Upper lobe of right lung (tissue), 1 donor: ENCODE data around the gene RADIL. TPM values are rescaled to one million over a fixed set of nuclear protein-coding genes. Genes with fewer than 3 reads are reported as not detected.

Experiments used
- ATAC-seq: fragments of 200-7000 bp; cut with Tn5 transposase; one replicate; pipeline ENCODE4 v1.9.1; 2020; ENCODE audit warnings: mild to moderate bottlenecking, moderate library complexity
- DNase-seq: peaks from one replicate; pipeline ENCODE4 v3.0.0-alpha.2; 2020
- H3K27ac ChIP-seq: fragments of 200-600 bp; one replicate; pipeline ENCODE4 v1.8.0; 2022
- H3K27me3 ChIP-seq: fragments of 200-600 bp; one replicate; pipeline ENCODE4 v1.8.0; 2022; ENCODE audit warnings: mild to moderate bottlenecking
- H3K36me3 ChIP-seq: fragments of 200-600 bp; one replicate; pipeline ENCODE4 v1.8.0; 2022
- H3K4me1 ChIP-seq: fragments of 200-600 bp; one replicate; pipeline ENCODE4 v1.8.0; 2022
- H3K4me3 ChIP-seq: fragments of 200-600 bp; one replicate; pipeline ENCODE4 v1.8.0; 2022; ENCODE audit warnings: mild to moderate bottlenecking
- H3K9me3 ChIP-seq: fragments of 200-600 bp; one replicate; pipeline ENCODE4 v1.8.0; 2022
- CTCF ChIP-seq: fragments of 200-600 bp; IDR thresholded peaks from one replicate; pipeline ENCODE4 v1.8.0; 2022; ENCODE audit warnings: antibody characterized with exemption
- intact Hi-C: fragments of 100-400 bp; cut with DNase I; formaldehyde crosslinking; loops from one replicate; pipeline ENCODE4 v1.11.0; 2022
- total RNA-seq: library from RNA; stranded (reverse); fragmentation: NEBNext Ultra II Directional; extraction: Animal tissue kit (Norgen Biotek cat#: 25700); gene quantifications from one replicate; pipeline ENCODE4 v1.2.1, GENCODE V29; 2021
- donor health status: DM: no; HTN: yes; CAD: no; lungs with severe emphysema.

The RADIL gene
- total RNA-seq, 1 donor from 2014 or later: 7.3 TPM

- H3K4me1 ChIP-seq: peaks cover 4% of the 10 kb centered on the region
- DNase-seq: no peak
Observed at GRCh38 chr7:4787947-4788626, 95.4 kb downstream of the RADIL start.

GRCh38 chr7:4787541-4787940 is 96.0 kb downstream of the RADIL start:
- ATAC-seq: no peak
- DNase-seq: no peak
- no peak overlapping the region for H3K27ac ChIP-seq
- intact Hi-C loops: no loop called here
- H3K4me3 ChIP-seq: no peak overlapping the region
- no peaks in the 10 kb centered on the region for H3K9me3 ChIP-seq
- H3K4me1 ChIP-seq: no peaks in the 10 kb centered on the region
- peaks cover 85% of the 10 kb centered on the region for H3K36me3 ChIP-seq
- no peak for TF ChIP-seq CTCF
- no peaks in the 10 kb centered on the region for H3K27me3 ChIP-seq

More at GRCh38 chr7:4787947-4788626, 95.4 kb downstream of the RADIL start:
- no peak overlapping the region for H3K4me3 ChIP-seq
- ATAC-seq: no peak
- H3K27me3 ChIP-seq: no peaks in the 10 kb centered on the region
- peaks cover 79% of the 10 kb centered on the region for H3K36me3 ChIP-seq
- no peaks in the 10 kb centered on the region for H3K9me3 ChIP-seq
- no peak overlapping the region for H3K27ac ChIP-seq
- intact Hi-C loops: no loop called here
- TF ChIP-seq CTCF: no peak

GRCh38 chr7:4786015-4786414 is 97.5 kb downstream of the RADIL start:
- no peak for ATAC-seq
- no peak overlapping the region for H3K27ac ChIP-seq
- H3K27me3 ChIP-seq: no peaks in the 10 kb centered on the region
- intact Hi-C loops: no loop called here
- no peak for TF ChIP-seq CTCF
- no peaks in the 10 kb centered on the region for H3K4me1 ChIP-seq
- no peak for DNase-seq
- H3K36me3 ChIP-seq: peaks cover 93% of the 10 kb centered on the region
- no peak overlapping the region for H3K4me3 ChIP-seq
- no peaks in the 10 kb centered on the region for H3K9me3 ChIP-seq

GRCh38 chr7:4785371-4785770 is 98.1 kb downstream of the RADIL start:
- no peaks in the 10 kb centered on the region for H3K27me3 ChIP-seq
- ATAC-seq: no peak
- TF ChIP-seq CTCF: no peak
- H3K27ac ChIP-seq: no peak overlapping the region
- no peaks in the 10 kb centered on the region for H3K9me3 ChIP-seq
- intact Hi-C loops: no loop called here
- no peaks in the 10 kb centered on the region for H3K4me1 ChIP-seq
- H3K36me3 ChIP-seq: peaks cover 93% of the 10 kb centered on the region
- no peak overlapping the region for H3K4me3 ChIP-seq
- no peak for DNase-seq

GRCh38 chr7:4784799-4785198 is 98.7 kb downstream of the RADIL start:
- peaks cover 89% of the 10 kb centered on the region for H3K36me3 ChIP-seq
- no peaks in the 10 kb centered on the region for H3K9me3 ChIP-seq
- DNase-seq (no peak), ATAC-seq (no peak)
- no peak overlapping the region for H3K27ac ChIP-seq
- H3K4me1 ChIP-seq: no peaks in the 10 kb centered on the region
- no peaks in the 10 kb centered on the region for H3K27me3 ChIP-seq
- H3K4me3 ChIP-seq: no peak overlapping the region
- TF ChIP-seq CTCF: no peak
- intact Hi-C loops: no loop called here
